Measurements from ENCODE around the gene C6orf141. TPM values are rescaled to one million over a fixed set of nuclear protein-coding genes. Genes with fewer than 3 reads are reported as not detected.

Gene C6orf141
- total and polyA plus RNA-seq, 2 of the 13 experiments (the other 11 are each of a cell fraction or from before 2014, with no cell fraction given), result 0.07 TPM; not detected in 1

DNA sequence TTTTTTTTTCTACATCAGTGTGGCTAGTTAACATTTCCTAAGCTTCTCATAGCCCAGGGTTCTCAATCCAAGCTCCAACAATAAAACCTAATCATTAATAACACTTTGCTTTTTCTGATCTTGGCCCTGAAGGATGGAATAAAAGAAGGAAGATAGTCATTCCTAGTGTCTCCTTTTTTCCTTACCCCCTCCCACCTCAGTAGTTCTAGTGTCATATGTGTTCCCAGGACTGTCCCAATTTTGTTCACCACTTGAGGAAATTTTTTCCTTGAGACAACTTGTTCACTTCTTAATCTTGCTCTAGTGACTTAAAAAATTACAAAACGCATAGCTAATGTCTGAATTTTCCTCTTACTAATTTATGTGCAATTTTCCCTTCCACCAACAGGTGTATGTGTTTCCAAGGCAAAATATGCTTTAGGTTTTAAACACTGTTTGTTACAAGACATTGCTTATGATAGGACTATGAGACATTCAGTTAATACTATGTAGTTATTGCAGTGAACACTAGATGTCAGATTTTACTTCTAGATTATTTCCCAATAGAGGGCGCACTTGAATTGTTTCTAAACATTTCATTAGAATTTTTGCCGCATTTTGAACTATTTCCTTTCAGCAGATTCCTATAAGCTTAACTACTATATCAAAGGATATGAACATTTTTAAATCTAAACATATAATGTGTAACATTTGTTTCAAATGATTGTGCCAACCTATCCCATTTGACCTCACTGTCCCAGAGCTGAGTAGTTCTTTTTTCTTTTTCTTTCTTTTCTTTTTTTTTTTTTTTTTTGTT, 18.5 kb upstream of the C6orf141 start (continued):
- peak; percentile 77 for TF ChIP-seq CEBPB (IDR thresholded peaks at IDR 0.05; ENCODE audit: borderline replicate concordance, low read depth, low read length)
- no peak for TF ChIP-seq FUBP1 (CRISPR knock-in tag; IDR thresholded peaks at IDR 0.05; ENCODE audit: borderline replicate concordance)
- TF ChIP-seq MED1 (CRISPR knock-in tag; IDR thresholded peaks at IDR 0.05), result 0 out of 2 replicates have a peak, but pooled peaks have one; percentile 17
- no peak for TF ChIP-seq ZNF749 (CRISPR knock-in tag; IDR thresholded peaks at IDR 0.05; ENCODE audit: borderline replicate concordance)
- TF ChIP-seq, protein P1, sequence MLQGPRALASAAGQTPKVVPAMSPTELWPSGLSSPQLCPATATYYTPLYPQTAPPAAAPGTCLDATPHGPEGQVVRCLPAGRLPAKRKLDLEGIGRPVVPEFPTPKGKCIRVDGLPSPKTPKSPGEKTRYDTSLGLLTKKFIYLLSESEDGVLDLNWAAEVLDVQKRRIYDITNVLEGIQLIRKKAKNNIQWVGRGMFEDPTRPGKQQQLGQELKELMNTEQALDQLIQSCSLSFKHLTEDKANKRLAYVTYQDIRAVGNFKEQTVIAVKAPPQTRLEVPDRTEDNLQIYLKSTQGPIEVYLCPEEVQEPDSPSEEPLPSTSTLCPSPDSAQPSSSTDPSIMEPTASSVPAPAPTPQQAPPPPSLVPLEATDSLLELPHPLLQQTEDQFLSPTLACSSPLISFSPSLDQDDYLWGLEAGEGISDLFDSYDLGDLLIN (CRISPR knock-in tag; IDR thresholded peaks at IDR 0.05; ENCODE audit: borderline replicate concordance), result no peak
- TF ChIP-seq, protein P2, sequence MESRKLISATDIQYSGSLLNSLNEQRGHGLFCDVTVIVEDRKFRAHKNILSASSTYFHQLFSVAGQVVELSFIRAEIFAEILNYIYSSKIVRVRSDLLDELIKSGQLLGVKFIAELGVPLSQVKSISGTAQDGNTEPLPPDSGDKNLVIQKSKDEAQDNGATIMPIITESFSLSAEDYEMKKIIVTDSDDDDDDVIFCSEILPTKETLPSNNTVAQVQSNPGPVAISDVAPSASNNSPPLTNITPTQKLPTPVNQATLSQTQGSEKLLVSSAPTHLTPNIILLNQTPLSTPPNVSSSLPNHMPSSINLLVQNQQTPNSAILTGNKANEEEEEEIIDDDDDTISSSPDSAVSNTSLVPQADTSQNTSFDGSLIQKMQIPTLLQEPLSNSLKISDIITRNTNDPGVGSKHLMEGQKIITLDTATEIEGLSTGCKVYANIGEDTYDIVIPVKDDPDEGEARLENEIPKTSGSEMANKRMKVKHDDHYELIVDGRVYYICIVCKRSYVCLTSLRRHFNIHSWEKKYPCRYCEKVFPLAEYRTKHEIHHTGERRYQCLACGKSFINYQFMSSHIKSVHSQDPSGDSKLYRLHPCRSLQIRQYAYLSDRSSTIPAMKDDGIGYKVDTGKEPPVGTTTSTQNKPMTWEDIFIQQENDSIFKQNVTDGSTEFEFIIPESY (CRISPR knock-in tag; IDR thresholded peaks at IDR 0.05), result no peak
- no peak for TF ChIP-seq NFYC (CRISPR knock-in tag; IDR thresholded peaks at IDR 0.05)
- no peak for TF ChIP-seq ZNF569 (CRISPR knock-in tag; IDR thresholded peaks at IDR 0.05; ENCODE audit: borderline replicate concordance)
- TF ChIP-seq, protein P3, sequence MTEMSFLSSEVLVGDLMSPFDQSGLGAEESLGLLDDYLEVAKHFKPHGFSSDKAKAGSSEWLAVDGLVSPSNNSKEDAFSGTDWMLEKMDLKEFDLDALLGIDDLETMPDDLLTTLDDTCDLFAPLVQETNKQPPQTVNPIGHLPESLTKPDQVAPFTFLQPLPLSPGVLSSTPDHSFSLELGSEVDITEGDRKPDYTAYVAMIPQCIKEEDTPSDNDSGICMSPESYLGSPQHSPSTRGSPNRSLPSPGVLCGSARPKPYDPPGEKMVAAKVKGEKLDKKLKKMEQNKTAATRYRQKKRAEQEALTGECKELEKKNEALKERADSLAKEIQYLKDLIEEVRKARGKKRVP (CRISPR knock-in tag; IDR thresholded peaks at IDR 0.05), result no peak
- peak; percentile 40; the same call in 1 of the 2 replicates for TF ChIP-seq ARID5B (CRISPR knock-in tag; IDR thresholded peaks at IDR 0.05)
- TF ChIP-seq, protein P4, sequence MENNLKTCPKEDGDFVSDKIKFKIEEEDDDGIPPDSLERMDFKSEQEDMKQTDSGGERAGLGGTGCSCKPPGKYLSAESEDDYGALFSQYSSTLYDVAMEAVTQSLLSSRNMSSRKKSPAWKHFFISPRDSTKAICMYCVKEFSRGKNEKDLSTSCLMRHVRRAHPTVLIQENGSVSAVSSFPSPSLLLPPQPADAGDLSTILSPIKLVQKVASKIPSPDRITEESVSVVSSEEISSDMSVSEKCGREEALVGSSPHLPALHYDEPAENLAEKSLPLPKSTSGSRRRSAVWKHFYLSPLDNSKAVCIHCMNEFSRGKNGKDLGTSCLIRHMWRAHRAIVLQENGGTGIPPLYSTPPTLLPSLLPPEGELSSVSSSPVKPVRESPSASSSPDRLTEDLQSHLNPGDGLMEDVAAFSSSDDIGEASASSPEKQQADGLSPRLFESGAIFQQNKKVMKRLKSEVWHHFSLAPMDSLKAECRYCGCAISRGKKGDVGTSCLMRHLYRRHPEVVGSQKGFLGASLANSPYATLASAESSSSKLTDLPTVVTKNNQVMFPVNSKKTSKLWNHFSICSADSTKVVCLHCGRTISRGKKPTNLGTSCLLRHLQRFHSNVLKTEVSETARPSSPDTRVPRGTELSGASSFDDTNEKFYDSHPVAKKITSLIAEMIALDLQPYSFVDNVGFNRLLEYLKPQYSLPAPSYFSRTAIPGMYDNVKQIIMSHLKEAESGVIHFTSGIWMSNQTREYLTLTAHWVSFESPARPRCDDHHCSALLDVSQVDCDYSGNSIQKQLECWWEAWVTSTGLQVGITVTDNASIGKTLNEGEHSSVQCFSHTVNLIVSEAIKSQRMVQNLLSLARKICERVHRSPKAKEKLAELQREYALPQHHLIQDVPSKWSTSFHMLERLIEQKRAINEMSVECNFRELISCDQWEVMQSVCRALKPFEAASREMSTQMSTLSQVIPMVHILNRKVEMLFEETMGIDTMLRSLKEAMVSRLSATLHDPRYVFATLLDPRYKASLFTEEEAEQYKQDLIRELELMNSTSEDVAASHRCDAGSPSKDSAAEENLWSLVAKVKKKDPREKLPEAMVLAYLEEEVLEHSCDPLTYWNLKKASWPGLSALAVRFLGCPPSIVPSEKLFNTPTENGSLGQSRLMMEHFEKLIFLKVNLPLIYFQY (CRISPR knock-in tag; IDR thresholded peaks at IDR 0.05; ENCODE audit: borderline replicate concordance), result no peak
- 0 out of 2 replicates have a peak, but pooled peaks have one; percentile 37 for TF ChIP-seq ZNF383 (CRISPR knock-in tag; IDR thresholded peaks at IDR 0.05; ENCODE audit: borderline replicate concordance)

All from HepG2 (cell line).